Loucy (cell line): ENCODE measurements around the gene UMODL1.

ENCODE experiments used
- EZH2phosphoT487 ChIP-seq: fragments of 200-600 bp; IDR thresholded peaks from 2 replicates; pipeline ENCODE4 v1.6.1; 2018; ENCODE audit warnings: antibody characterized with exemption, mild to moderate bottlenecking, moderate library complexity, borderline replicate concordance
- TF ChIP-seq, protein P1 (sequence below): fragments of 200-600 bp; sonication (generic); conservative IDR thresholded peaks from 2 replicates; pipeline ENCODE4 v1.5.1; 2014; ENCODE audit warnings: mild to moderate bottlenecking, antibody characterized with exemption, low read length

GRCh38 chr21:42115136-42115683 is 44.1 kb downstream of the UMODL1 start:
- TF ChIP-seq, protein P1, sequence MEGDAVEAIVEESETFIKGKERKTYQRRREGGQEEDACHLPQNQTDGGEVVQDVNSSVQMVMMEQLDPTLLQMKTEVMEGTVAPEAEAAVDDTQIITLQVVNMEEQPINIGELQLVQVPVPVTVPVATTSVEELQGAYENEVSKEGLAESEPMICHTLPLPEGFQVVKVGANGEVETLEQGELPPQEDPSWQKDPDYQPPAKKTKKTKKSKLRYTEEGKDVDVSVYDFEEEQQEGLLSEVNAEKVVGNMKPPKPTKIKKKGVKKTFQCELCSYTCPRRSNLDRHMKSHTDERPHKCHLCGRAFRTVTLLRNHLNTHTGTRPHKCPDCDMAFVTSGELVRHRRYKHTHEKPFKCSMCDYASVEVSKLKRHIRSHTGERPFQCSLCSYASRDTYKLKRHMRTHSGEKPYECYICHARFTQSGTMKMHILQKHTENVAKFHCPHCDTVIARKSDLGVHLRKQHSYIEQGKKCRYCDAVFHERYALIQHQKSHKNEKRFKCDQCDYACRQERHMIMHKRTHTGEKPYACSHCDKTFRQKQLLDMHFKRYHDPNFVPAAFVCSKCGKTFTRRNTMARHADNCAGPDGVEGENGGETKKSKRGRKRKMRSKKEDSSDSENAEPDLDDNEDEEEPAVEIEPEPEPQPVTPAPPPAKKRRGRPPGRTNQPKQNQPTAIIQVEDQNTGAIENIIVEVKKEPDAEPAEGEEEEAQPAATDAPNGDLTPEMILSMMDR, result no peak
- TF ChIP-seq EZH2phosphoT487, result no peak
